GM18873 (cell line): ENCODE measurements around the gene DDAH2.

Experiments
- ATAC-seq: cut with Tn5 transposase; IDR thresholded peaks from one replicate; pipeline ENCODE4 v1.9.1; 2021; ENCODE audit warnings: mild to moderate bottlenecking, moderate library complexity, moderate number of reproducible peaks; ENCODE audit not compliant: unreplicated experiment, low FRiP score

DDAH2 gene

GRCh38 chr6:31691564-31692108 lies 37.5 kb downstream of the DDAH2 start:
- ATAC-seq, result no peak

- ATAC-seq, result no peak
Measured at GRCh38 chr6:31691078-31691463, 38.0 kb downstream of the DDAH2 start.

GRCh38 chr6:31690231-31691077 lies 38.6 kb downstream of the DDAH2 start:
- no peak for ATAC-seq

GRCh38 chr6:31689249-31690110 lies 39.6 kb downstream of the DDAH2 start:
- no peak for ATAC-seq

- no peak for ATAC-seq
Measured at GRCh38 chr6:31687860-31688693, 41.0 kb downstream of the DDAH2 start.

- no peak for ATAC-seq
Measured at GRCh38 chr6:31687321-31687720, 41.8 kb downstream of the DDAH2 start.

GRCh38 chr6:31686483-31686882 lies 42.6 kb downstream of the DDAH2 start:
- no peak for ATAC-seq

- ATAC-seq, result no peak
Measured at GRCh38 chr6:31683591-31683990, 45.5 kb downstream of the DDAH2 start.

GRCh38 chr6:31681135-31681671 lies 47.9 kb downstream of the DDAH2 start:
- no peak for ATAC-seq

GRCh38 chr6:31680226-31681134 lies 48.6 kb downstream of the DDAH2 start, which contains the start of gene LY6G5C:
Gene LY6G5C (minus strand): TSS chr6:31681067. CDS start chr6:31680373, 694 bp downstream.
- no peak for ATAC-seq

- no peak for ATAC-seq
Measured at GRCh38 chr6:31677955-31678354, 51.1 kb downstream of the DDAH2 start.
